Lower leg skin (tissue), 4 donors: Measurements from ENCODE around the gene EIF2AK2. TPM values are rescaled to one million over a fixed set of nuclear protein-coding genes. Genes with fewer than 3 reads are reported as not detected.

ENCODE experiments used
- DNase-seq, 2 donors: peaks; one replicate each; pipeline ENCODE4 v3.0.0-alpha.2; 2019; ENCODE audit warnings: low spot score in 2 of 2
- H3K4me3 ChIP-seq: fragments of 200-600 bp; sonication (generic); 2 replicates; pipeline ENCODE4 v1.5.1; 2017; ENCODE audit warnings: mild to moderate bottlenecking, low read depth; ENCODE audit not compliant: poor library complexity, severe bottlenecking
- CTCF ChIP-seq, 3 donors: fragments of 450-650 bp; IDR thresholded peaks; one replicate each; pipeline ENCODE4 v1.5.1; 2016; ENCODE audit warnings: antibody characterized with exemption in 3 of 3, mild to moderate bottlenecking in 3 of 3, moderate library complexity in 2 of 3
- POLR2A ChIP-seq, 2 donors: fragments of 450-650 bp; IDR thresholded peaks; one replicate each; pipeline ENCODE4 v1.6.1; 2016 to 2017; ENCODE audit warnings: antibody characterized with exemption in 2 of 2, mild to moderate bottlenecking in 1 of 2, moderate library complexity in 1 of 2
- WGBS, 2 donors: methylation state at CpG; one replicate each; pipeline ENCODE4 v1.1.5; 2018; 5-methylcytosine and 5-hydroxymethylcytosine counted together
- intact Hi-C: fragments of 100-400 bp; cut with DNase I; formaldehyde crosslinking; loops from one replicate; pipeline ENCODE4 v1.15.0; 2023; ENCODE audit warnings: low total_unique reads
- total RNA-seq, 4 donors: library from RNA; depleted of rRNA; stranded (reverse); fragments of >200 nt; gene quantifications; one replicate each; pipeline ENCODE4 v1.1.0, GENCODE V29; 2016

The EIF2AK2 gene
- total RNA-seq, 4 donors from 2014 or later = 5.3 to 10.7 (median 7.4) TPM

- DNase-seq = peak in 1 of 2 donors; percentile 36
Measured at GRCh38 chr2:37180006-37180639, 23.3 kb upstream of the EIF2AK2 start.

GRCh38 chr2:37173741-37174140, 17.0 kb upstream of the EIF2AK2 start:
- 57 to 89% methylated on average over 1 of the region's 1 CpG for WGBS, 2 donors
- no peak for DNase-seq
- intact Hi-C loops = no loop called here
- no peak overlapping the region for H3K4me3 ChIP-seq
- TF ChIP-seq CTCF (IDR thresholded peaks at IDR 0.05) (no peak), POLR2A (IDR thresholded peaks at IDR 0.05) (no peak)

More at GRCh38 chr2:37180006-37180639, 23.3 kb upstream of the EIF2AK2 start:
- no peak for TF ChIP-seq POLR2A (IDR thresholded peaks at IDR 0.05)
- TF ChIP-seq CTCF (IDR thresholded peaks at IDR 0.05) = no peak
- H3K4me3 ChIP-seq = no peak overlapping the region
- intact Hi-C loops = no loop called here
- 23 to 30% methylated on average over 4 of the region's 4 CpGs for WGBS, 2 donors

DNA sequence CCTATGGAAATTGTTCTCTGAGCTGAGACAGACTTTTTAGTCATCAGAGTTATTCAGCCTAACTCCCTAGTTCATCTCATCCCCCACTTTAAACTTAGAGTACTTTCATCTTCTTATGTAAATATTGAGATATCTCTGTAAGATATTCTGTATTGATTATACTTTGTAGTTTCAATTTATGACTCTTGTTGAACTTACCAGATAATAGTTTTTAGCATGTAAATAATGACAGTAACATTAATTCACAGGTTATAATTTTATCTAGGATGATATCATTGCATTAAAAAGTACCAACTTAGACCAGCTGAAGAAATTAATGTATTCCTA, 14.8 kb upstream of the EIF2AK2 start:
- DNase-seq = no peak
- intact Hi-C loops = no loop called here
- TF ChIP-seq POLR2A (IDR thresholded peaks at IDR 0.05) (no peak), CTCF (IDR thresholded peaks at IDR 0.05) (no peak)
- no peak overlapping the region for H3K4me3 ChIP-seq

GRCh38 chr2:37168217-37168981, 11.6 kb upstream of the EIF2AK2 start:
- intact Hi-C loops = no loop called here
- DNase-seq = no peak
- 40 to 52% methylated on average over 17 of the region's 17 CpGs for WGBS, 2 donors
- TF ChIP-seq CTCF (IDR thresholded peaks at IDR 0.05) (no peak), POLR2A (IDR thresholded peaks at IDR 0.05) (no peak)
- no peak overlapping the region for H3K4me3 ChIP-seq

GRCh38 chr2:37167636-37168180, 10.9 kb upstream of the EIF2AK2 start:
- intact Hi-C loops = no loop called here
- DNase-seq = no peak
- 80 to 84% methylated on average over 3 of the region's 3 CpGs for WGBS, 2 donors
- TF ChIP-seq POLR2A (IDR thresholded peaks at IDR 0.05) (no peak), CTCF (IDR thresholded peaks at IDR 0.05) (no peak)
- no peak overlapping the region for H3K4me3 ChIP-seq
